OCI-LY3 (cell line): ENCODE measurements around the gene TMEM72.

Experiments used
- H2AFZ ChIP-seq: fragments of 200-600, 300-600 bp; shearing (Covaris generic); 2 replicates; pipeline ENCODE4 v1.6.0; 2014; ENCODE audit warnings: antibody characterized with exemption, low read depth, low read length
- H3K27ac ChIP-seq: fragments of 200-600, 300-600 bp; sonication (generic); 2 replicates; pipeline ENCODE4 v1.5.1; 2014; ENCODE audit warnings: mild to moderate bottlenecking, low read length, moderate library complexity, mixed read lengths
- H3K27me3 ChIP-seq: fragments of 200-600, 300-600 bp; sonication (generic); 2 replicates; pipeline ENCODE4 v1.6.1; 2014; ENCODE audit warnings: low read depth, low read length, mixed read lengths
- H3K36me3 ChIP-seq: fragments of 200-600, 300-600 bp; sonication (generic); replicated peaks from 2 replicates; pipeline ENCODE3; 2014; ENCODE audit warnings: low read depth, low read length, mixed read lengths
- H3K4me1 ChIP-seq: fragments of 300-600, 200-600 bp; sonication (generic); 2 replicates; pipeline ENCODE4 v1.6.1; 2014; ENCODE audit warnings: low read length, mixed read lengths
- H3K4me2 ChIP-seq: fragments of 200-600, 300-600 bp; sonication (generic); 2 replicates; pipeline ENCODE4 v1.6.1; 2014; ENCODE audit warnings: low read length, mixed read lengths
- H3K4me3 ChIP-seq: fragments of 300-600, 200-600 bp; sonication (generic); 2 replicates; pipeline ENCODE4 v1.5.1; 2014; ENCODE audit warnings: antibody characterized with exemption, mild to moderate bottlenecking, low read length, moderate library complexity
- H3K79me2 ChIP-seq: fragments of 300-600, 200-600 bp; shearing (Covaris generic); 2 replicates; pipeline ENCODE4 v1.6.1; 2014; ENCODE audit warnings: mild to moderate bottlenecking, low read length, mixed read lengths
- H3K9ac ChIP-seq: fragments of 300-600, 200-600 bp; shearing (Covaris generic); 2 replicates; pipeline ENCODE4 v1.6.0; 2014; ENCODE audit warnings: mild to moderate bottlenecking, low read length, moderate library complexity
- H3K9me3 ChIP-seq: fragments of 200-600, 300-600 bp; shearing (Covaris generic); 2 replicates; pipeline ENCODE4 v1.6.1; 2014; ENCODE audit warnings: low read length, mixed read lengths; ENCODE audit not compliant: insufficient read depth
- H4K20me1 ChIP-seq: fragments of 200-600, 300-600 bp; sonication (generic); 2 replicates; pipeline ENCODE4 v1.6.1; 2016; ENCODE audit warnings: low read length, mixed read lengths; ENCODE audit not compliant: insufficient read depth
- EZH2phosphoT487 ChIP-seq: fragments of 200-600 bp; shearing (Covaris generic); IDR thresholded peaks from 2 replicates; pipeline ENCODE4 v1.6.1; 2018; ENCODE audit warnings: antibody characterized with exemption, mixed run types, low read depth
- TF ChIP-seq, protein P1 (sequence below): fragments of 200-600, 300-600 bp; sonication (generic); IDR thresholded peaks from 2 replicates; pipeline ENCODE4 v1.5.1; 2014; ENCODE audit warnings: antibody characterized with exemption, low read length, low read depth

TMEM72 gene

DNA sequence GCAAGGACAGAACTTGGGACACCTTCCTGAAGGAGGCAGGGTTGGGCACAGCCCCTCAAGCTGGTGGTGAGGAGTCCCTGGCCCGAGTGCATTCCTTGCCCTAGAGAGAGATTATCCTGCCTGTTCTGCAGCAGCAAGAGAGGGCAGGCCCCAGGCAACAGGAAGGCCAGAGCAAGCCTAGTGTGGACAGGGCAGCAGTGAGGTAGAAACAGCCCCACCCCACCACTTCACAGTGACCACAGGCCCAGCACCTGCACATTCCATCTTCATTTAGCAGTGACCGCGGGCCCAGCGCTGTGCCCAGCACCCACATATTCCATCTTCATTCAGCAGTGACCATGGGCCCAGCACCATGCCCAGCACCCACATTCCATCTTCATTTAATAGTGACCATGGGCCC lies 16.4 kb upstream of the TMEM72 start:
- no peak overlapping the region for H3K4me3 ChIP-seq
- no peak overlapping the region for H3K4me2 ChIP-seq
- no peak overlapping the region for H2AFZ ChIP-seq
- no peaks in the 10 kb centered on the region for H3K9me3 ChIP-seq
- no peak overlapping the region for H3K9ac ChIP-seq
- no peak overlapping the region for H3K27ac ChIP-seq
- H3K79me2 ChIP-seq, result no peaks in the 10 kb centered on the region
- H4K20me1 ChIP-seq, result no peaks in the 10 kb centered on the region
- H3K36me3 ChIP-seq, result no peaks in the 10 kb centered on the region
- no peaks in the 10 kb centered on the region for H3K4me1 ChIP-seq
- TF ChIP-seq, protein P1, sequence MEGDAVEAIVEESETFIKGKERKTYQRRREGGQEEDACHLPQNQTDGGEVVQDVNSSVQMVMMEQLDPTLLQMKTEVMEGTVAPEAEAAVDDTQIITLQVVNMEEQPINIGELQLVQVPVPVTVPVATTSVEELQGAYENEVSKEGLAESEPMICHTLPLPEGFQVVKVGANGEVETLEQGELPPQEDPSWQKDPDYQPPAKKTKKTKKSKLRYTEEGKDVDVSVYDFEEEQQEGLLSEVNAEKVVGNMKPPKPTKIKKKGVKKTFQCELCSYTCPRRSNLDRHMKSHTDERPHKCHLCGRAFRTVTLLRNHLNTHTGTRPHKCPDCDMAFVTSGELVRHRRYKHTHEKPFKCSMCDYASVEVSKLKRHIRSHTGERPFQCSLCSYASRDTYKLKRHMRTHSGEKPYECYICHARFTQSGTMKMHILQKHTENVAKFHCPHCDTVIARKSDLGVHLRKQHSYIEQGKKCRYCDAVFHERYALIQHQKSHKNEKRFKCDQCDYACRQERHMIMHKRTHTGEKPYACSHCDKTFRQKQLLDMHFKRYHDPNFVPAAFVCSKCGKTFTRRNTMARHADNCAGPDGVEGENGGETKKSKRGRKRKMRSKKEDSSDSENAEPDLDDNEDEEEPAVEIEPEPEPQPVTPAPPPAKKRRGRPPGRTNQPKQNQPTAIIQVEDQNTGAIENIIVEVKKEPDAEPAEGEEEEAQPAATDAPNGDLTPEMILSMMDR, result no peak
- TF ChIP-seq EZH2phosphoT487, result no peak
- H3K27me3 ChIP-seq, result no peaks in the 10 kb centered on the region

DNA sequence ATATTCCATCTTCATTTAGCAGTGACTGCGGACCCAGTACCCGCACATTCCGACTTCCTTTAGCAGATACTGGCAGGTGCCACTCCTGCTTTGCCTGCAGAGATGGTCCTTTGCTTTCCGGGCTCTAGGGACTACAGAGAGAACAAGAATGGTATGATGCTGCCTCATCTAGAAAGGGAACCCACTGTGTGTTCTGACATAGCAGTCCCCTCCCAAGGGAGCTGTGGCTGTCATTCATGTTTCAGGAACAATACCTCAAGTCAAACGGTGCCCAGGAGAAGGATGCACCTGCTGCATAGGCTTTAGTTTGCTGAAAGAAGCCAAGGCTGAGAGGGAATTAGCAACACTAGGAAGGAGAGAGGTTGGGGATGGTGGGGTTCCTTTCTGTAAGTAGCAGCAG lies 15.9 kb upstream of the TMEM72 start:
- H3K4me1 ChIP-seq, result no peaks in the 10 kb centered on the region
- H3K9me3 ChIP-seq, result no peaks in the 10 kb centered on the region
- no peaks in the 10 kb centered on the region for H4K20me1 ChIP-seq
- H3K79me2 ChIP-seq, result no peaks in the 10 kb centered on the region
- H3K4me3 ChIP-seq, result no peak overlapping the region
- no peaks in the 10 kb centered on the region for H3K36me3 ChIP-seq
- H3K27ac ChIP-seq, result no peak overlapping the region
- no peak overlapping the region for H3K9ac ChIP-seq
- no peak overlapping the region for H3K4me2 ChIP-seq
- no peaks in the 10 kb centered on the region for H3K27me3 ChIP-seq
- TF ChIP-seq EZH2phosphoT487, result no peak
- TF ChIP-seq, protein P1, result no peak
- no peak overlapping the region for H2AFZ ChIP-seq

DNA sequence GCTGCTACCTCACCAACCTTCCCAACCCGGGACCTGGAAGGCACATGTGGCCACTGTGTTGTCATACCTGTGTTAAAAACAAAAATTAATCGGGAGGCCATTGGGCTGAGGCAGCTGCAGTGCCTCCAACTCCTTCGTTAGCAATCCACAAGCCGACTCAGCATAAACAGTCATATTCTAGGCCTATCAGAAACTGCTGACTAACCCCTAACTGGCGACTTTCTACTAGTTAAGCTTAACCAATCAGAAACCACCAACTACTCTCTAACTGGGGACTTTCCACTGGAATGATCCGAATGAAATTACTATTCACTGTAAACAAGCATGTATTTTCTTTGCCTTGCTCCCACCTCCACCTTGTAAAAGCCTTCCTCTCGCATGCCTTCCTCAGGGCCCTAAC lies 14.1 kb upstream of the TMEM72 start:
- TF ChIP-seq, protein P1, result no peak
- TF ChIP-seq EZH2phosphoT487, result no peak
- Histone ChIP-seq H3K9me3 (no peaks in the 10 kb centered on the region), H3K4me2 (no peak overlapping the region), H3K9ac (no peak overlapping the region), H3K36me3 (no peaks in the 10 kb centered on the region), H2AFZ (no peak overlapping the region), H3K4me1 (no peaks in the 10 kb centered on the region), H3K27me3 (no peaks in the 10 kb centered on the region), H3K27ac (no peak overlapping the region), H3K79me2 (no peaks in the 10 kb centered on the region), H4K20me1 (no peaks in the 10 kb centered on the region), H3K4me3 (no peak overlapping the region)

DNA sequence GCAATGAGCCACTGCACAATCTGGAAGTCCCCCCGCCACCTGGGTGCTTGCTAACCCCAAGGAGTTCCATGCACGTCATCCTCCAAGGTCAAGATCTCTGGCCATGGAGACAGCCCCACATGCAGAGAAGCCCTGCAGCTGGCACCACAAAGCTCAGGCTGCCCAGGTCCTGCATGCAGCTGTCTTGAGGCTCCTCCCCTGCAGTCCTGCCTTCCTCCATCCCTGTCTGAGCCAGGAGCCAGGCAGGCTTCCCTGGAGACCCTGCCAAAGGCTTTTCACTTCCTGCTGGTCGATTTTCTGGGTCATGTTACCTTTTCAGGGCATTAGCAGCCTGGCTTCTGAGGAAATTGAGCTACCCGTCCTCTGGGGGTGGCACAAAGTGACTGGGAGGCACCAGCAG lies 12.5 kb upstream of the TMEM72 start:
- H3K79me2 ChIP-seq, result no peaks in the 10 kb centered on the region

More for the DNA sequence above, 12.5 kb upstream of the TMEM72 start:
- Histone ChIP-seq H3K9ac (no peak overlapping the region), H4K20me1 (no peaks in the 10 kb centered on the region), H3K4me3 (no peak overlapping the region), H3K4me2 (no peak overlapping the region), H3K27me3 (no peaks in the 10 kb centered on the region), H3K9me3 (no peaks in the 10 kb centered on the region), H2AFZ (no peak overlapping the region), H3K36me3 (no peaks in the 10 kb centered on the region), H3K27ac (no peak overlapping the region), H3K4me1 (no peaks in the 10 kb centered on the region)
- TF ChIP-seq EZH2phosphoT487, result no peak
- TF ChIP-seq, protein P1, result no peak
